Activated CD4-positive, CD25-positive, alpha-beta regulatory T cell treated with anti-CD3 and anti-CD28 coated beads, Interleukin-2, amount 50 U/mL, for 16 hours (primary cell): ENCODE data around the gene SLC12A7.

ENCODE experiments used
- DNase-seq: peaks from one replicate; pipeline ENCODE4 v3.0.0-alpha.2; 2020; ENCODE audit warnings: low read depth, low spot score

Gene SLC12A7

GRCh38 chr5:1050423-1051365 lies 61.2 kb downstream of the SLC12A7 start:
- DNase-seq: no peak

DNA sequence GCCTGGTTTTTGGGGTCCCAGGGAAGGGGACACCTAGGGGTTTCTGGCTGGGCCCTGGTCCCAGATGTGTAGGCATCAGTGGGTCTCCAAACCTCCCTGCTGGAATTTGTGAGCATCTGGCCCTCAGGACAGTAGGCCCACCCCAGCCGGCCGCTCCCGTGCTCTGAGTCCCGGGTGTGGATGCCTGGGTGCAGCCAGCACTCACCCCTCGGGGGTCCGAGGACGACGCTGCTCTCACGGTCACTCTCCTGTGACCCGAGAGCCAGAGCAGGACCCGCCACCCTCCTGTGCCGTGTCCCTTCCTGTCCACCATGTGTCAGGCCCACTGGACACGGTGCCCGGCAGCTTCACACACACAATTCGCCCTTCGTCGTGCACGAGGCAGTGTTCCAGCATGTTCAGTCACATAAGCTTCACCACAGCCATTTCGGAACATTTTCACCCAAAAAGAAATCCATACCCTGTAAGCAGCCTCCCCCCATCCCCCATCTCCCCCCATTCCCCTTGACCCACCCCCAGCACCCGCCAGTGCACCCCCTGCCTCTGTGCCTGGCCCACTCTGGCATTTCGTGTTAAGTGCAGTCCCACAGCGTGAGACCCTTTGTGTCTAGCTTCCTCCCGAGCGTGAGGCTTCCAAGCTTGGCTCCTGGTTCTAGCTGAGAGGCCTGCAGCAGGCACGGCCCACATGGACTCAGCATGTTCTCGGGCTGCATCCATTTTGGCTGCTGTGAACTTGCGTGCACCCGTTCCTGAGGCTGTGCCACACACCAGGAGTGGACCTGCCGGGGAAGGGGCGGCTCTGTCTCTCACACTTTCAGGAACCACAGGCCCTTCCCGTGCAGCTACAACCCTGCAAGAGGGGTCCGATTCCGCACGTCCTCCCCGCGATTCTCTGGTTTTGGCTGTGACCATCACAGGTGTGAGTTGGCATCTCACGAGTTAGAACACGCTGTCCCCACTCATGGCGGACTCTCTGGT lies 62.7 kb downstream of the SLC12A7 start:
- no peak for DNase-seq

- no peak for DNase-seq
Measured at GRCh38 chr5:1048162-1048721, 63.6 kb downstream of the SLC12A7 start.

DNA sequence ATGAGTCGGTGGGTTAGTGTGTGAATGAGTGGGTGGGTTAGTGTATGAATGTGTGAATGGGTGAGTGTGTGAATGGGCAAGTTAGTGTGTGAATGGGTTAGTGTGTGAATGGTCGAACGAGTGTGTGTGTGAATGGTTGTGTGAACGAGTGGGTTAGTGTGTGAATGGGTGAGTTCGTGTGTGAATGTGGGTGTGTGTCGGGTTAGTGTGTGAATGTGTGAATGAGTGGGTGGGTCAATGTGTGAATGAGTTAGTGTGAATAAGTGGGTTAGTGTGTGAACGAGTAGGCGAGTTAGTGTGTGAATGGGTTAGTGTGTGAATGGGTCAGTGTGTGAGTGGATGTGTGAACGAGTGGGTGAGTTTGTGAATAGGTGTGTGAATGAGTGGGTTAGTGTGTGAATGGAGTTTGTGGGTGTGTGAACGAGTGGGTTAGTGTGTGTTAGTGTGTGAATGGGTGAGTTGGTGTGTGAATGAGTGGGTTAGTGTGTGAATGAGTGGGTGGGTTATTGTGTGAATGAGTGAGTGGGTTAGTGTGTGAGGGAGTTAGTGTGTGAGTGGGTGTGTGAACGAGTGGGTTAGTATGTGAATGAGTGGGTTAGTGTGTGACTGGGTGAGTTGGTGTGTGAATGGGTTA lies 64.4 kb downstream of the SLC12A7 start:
- no peak for DNase-seq

DNA sequence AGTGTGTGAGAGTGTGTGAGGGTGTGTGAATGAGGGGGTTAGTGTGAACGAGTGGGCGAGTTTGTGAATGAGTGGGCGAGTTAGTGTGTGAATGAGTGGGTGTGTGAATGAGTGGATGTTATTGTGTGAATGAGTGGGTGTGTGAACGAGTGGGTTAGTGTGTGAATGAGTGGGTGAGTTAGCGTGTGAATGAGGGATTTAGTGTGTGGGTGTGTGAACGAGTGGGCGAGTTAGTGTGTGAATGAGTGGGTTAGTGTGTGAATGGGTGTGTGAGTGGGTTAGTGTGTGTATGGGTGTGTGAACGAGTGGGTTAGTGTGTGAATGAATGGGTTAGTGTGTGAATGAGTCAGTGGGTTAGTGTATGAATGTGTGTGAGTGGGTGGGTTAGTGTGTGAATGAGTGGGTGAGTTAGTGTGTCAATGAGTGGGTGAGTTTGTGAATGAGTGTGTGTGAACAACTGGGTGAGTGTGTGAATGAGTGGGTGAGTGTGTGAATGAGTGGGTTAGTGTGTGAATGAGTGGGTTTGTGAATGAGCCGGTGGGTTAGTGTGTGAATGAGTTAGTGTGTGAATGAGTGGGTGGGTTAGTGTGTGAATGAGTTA lies 65.8 kb downstream of the SLC12A7 start:
- no peak for DNase-seq

DNA sequence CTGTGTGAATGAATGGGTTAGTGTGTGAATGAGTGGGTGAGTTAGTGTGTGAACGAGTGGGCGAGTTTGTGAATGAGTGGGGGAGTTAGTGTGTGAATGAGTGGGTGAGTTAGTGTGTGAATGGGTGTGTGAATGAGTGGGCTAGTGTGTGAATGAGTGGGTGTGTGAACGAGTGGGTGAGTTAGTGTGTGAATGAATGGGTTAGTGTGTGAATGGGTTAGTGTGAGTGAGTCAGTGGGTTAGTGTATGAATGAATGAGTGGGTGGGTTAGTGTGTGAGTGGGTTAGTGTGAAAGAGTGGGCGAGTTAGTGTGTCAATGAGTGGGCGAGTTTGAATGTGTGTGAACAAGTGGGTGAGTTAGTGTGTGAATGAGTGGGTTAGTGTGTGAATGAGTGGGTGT lies 67.7 kb downstream of the SLC12A7 start:
- no peak for DNase-seq

GRCh38 chr5:1043327-1043726 lies 68.5 kb downstream of the SLC12A7 start:
- no peak for DNase-seq

DNA sequence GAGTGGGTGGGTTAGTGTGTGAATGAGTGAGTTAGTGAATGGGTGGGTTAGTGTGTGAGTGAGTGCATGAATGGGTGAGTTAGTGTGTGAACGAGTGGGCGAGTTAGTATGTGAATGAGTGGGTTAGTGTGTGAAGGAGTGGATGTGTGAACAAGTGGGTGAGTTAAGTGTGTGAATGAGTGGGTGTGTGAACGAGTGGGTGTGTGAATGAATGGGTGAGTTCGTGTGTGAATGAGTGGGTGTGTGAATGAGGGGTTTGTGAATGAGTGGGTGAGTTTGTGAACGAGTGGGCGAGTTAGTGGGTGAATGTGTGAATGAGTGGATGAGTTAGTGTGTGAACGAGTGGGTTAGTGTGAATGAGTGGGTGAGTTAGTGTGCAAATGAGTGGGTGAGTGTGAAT lies 69.2 kb downstream of the SLC12A7 start:
- DNase-seq: no peak

- no peak for DNase-seq
Measured at GRCh38 chr5:1041225-1042143, 70.4 kb downstream of the SLC12A7 start.

- DNase-seq: no peak
Measured at GRCh38 chr5:1040571-1040970, 71.3 kb downstream of the SLC12A7 start.

- no peak for DNase-seq
Measured at GRCh38 chr5:1039706-1040260, 72.1 kb downstream of the SLC12A7 start.

DNA sequence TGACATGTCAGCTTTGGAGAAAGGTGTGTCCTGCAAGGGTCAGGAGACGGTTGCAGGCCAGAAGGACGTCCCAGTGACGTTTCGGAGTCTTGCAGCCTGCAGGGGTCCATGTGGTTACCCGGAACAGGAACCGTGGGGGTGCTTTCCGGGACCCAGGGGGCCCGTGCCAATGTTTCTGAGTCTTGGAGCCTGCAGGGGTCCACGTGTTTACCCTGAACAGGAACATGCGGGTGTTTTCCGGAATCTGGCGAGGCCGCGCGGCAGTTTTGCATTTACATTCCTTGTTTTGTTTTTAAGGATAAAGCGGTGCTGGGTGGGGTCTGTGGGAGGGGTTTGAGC lies 72.7 kb downstream of the SLC12A7 start:
- DNase-seq: no peak

GRCh38 chr5:1038417-1039209 lies 73.2 kb downstream of the SLC12A7 start:
- no peak for DNase-seq

DNA sequence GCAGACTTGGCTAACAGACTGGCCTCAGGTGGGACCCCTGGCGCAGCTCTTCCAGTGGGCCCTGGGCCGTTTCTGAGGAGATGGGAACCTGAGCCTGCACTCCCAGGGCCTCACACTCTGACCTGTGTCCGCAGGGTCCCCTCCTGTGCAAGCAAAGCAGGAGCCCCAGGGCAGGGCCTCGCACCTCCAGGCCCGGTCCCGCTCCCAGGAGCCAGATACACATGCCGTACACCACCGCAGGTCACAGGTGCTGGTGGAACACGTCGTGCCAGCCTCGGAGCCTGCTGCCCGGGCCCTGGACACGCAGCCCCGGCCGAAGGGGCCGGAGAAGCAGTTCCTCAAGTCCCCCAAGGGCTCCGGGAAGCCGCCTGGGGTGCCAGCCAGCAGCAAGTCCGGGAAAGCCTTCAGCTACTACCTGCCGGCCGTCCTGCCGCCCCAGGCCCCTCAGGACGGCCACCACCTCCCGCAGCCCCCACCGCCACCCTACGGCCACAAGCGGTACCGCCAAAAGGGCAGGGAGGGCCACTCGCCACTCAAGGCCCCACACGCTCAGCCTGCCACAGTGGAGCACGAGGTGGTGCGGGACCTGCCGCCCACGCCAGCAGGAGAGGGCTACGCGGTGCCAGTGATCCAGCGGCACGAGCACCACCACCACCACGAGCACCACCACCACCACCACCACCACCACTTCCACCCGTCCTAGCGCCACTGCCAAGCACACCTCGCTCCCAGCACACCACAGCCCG lies 74.0 kb downstream of the SLC12A7 start:
- DNase-seq: no peak

GRCh38 chr5:1037123-1037670 lies 74.7 kb downstream of the SLC12A7 start:
- no peak for DNase-seq

DNA sequence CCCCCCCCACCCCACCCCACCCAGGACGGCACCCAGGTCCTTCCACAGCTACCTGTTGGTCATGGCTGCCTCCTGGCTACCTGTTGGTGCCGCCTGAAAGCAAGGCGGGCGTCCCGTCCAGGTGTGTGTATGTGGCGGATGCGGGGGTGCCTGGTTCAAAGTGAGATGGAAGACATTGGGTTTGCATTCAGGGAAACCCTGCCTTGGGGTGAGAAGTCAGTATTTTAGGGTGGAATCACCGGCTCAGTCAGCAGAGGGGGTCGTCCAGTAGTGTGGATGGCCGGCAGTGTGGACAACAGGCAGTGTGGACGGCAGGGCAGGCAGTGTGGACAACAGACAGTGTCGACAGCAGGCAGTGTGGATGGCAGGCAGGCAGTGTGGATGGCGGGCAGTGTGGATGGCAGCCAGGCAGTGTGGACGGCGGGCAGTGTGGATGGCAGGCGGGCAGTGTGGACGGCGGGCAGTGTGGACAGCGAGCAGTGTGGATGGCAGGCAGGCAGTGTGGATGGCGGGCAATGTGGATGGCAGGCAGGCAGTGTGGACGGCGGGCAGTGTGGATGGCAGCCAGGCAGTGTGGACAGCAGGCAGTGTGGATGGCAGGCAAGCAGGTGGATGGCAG lies 75.2 kb downstream of the SLC12A7 start:
- DNase-seq: no peak
